H9 (cell line): ENCODE results near the gene NT5DC2. TPM values are rescaled to one million over a fixed set of nuclear protein-coding genes. Genes with fewer than 3 reads are reported as not detected.
A peak's percentile ranks its signal among the peaks of the same experiment; 100 is the strongest.

Source experiments
- DNase-seq: peaks from one replicate; pipeline ENCODE4 v3.0.0-alpha.2; 2017
- H2AFZ ChIP-seq: one replicate; pipeline ENCODE4 v1.6.1; 2013; ENCODE audit warnings: mild to moderate bottlenecking, low read length, control low read depth, moderate library complexity
- H2AK5ac ChIP-seq: 2 replicates; pipeline ENCODE4 v1.6.1; 2013; ENCODE audit warnings: low read length, control low read depth, mixed read lengths; ENCODE audit not compliant: insufficient read length
- H2BK120ac ChIP-seq: one replicate; pipeline ENCODE4 v1.6.1; 2013; ENCODE audit warnings: low read depth, mild to moderate bottlenecking, low read length, control low read depth, inconsistent platforms; ENCODE audit not compliant: poor library complexity, severe bottlenecking
- H2BK12ac ChIP-seq: 2 replicates; pipeline ENCODE4 v1.6.1; 2013; ENCODE audit warnings: low read length, control low read depth, mixed read lengths, low read depth; ENCODE audit not compliant: insufficient read length
- H2BK15ac ChIP-seq: 2 replicates; pipeline ENCODE4 v1.6.1; 2013; ENCODE audit warnings: low read depth, low read length, control low read depth
- H2BK20ac ChIP-seq: one replicate; pipeline ENCODE4 v1.6.1; 2013; ENCODE audit warnings: low read depth, mild to moderate bottlenecking, low read length, control low read depth, inconsistent platforms; ENCODE audit not compliant: poor library complexity, severe bottlenecking
- H2BK5ac ChIP-seq: 2 replicates; pipeline ENCODE4 v1.6.1; 2013; ENCODE audit warnings: low read length, control low read depth, mixed read lengths; ENCODE audit not compliant: insufficient read length
- H3K14ac ChIP-seq: 2 replicates; pipeline ENCODE4 v1.6.1; 2013; ENCODE audit warnings: low read length, control low read depth; ENCODE audit not compliant: insufficient read depth
- H3K18ac ChIP-seq: 2 replicates; pipeline ENCODE4 v1.6.1; 2013; ENCODE audit warnings: low read depth, mild to moderate bottlenecking, mixed read lengths, low read length, control low read depth; ENCODE audit not compliant: insufficient read length
- H3K23ac ChIP-seq: 2 replicates; pipeline ENCODE4 v1.6.1; 2013; ENCODE audit warnings: low read length, control low read depth, mixed read lengths, low read depth; ENCODE audit not compliant: insufficient read length
- H3K23me2 ChIP-seq: 2 replicates; pipeline ENCODE4 v1.6.1; 2013; ENCODE audit warnings: low read depth, mild to moderate bottlenecking, mixed read lengths, low read length, control low read depth; ENCODE audit not compliant: insufficient read length, poor library complexity, severe bottlenecking
- H3K27ac ChIP-seq: 2 replicates; pipeline ENCODE4 v1.5.1; 2013; ENCODE audit warnings: low read length, control low read depth, mixed read lengths, low read depth; ENCODE audit not compliant: insufficient read length
- H3K27me3 ChIP-seq: 2 replicates; pipeline ENCODE4 v1.6.1; 2013; ENCODE audit warnings: low read length, control low read depth, inconsistent platforms; ENCODE audit not compliant: insufficient read depth
- H3K4ac ChIP-seq: 2 replicates; pipeline ENCODE4 v1.6.1; 2013; ENCODE audit warnings: low read depth, mild to moderate bottlenecking, control low read depth, inconsistent platforms, low read length, moderate library complexity
- H3K4me1 ChIP-seq: 2 replicates; pipeline ENCODE4 v1.6.1; 2013; ENCODE audit warnings: low read length, control low read depth, inconsistent platforms; ENCODE audit not compliant: insufficient read depth
- H3K4me2 ChIP-seq: 2 replicates; pipeline ENCODE4 v1.6.1; 2013; ENCODE audit warnings: low read length, control low read depth, mixed read lengths; ENCODE audit not compliant: insufficient read length, insufficient read depth
- H3K56ac ChIP-seq: 2 replicates; pipeline ENCODE4 v1.6.1; 2013; ENCODE audit warnings: low read depth, mild to moderate bottlenecking, mixed read lengths, low read length, control low read depth; ENCODE audit not compliant: insufficient read length
- H3K79me1 ChIP-seq: 2 replicates; pipeline ENCODE4 v1.6.1; 2013; ENCODE audit warnings: low read depth, mild to moderate bottlenecking, moderate library complexity, low read length, control low read depth, inconsistent platforms; ENCODE audit not compliant: insufficient read depth, poor library complexity, severe bottlenecking
- H3K79me2 ChIP-seq: 2 replicates; pipeline ENCODE4 v1.6.1; 2013; ENCODE audit warnings: low read length, control low read depth, inconsistent platforms; ENCODE audit not compliant: insufficient read depth
- H3K9ac ChIP-seq: 2 replicates; pipeline ENCODE4 v1.6.1; 2013; ENCODE audit warnings: low read length, control low read depth, mixed read lengths; ENCODE audit not compliant: insufficient read length; ENCODE audit errors: extremely low read depth
- H3K9me3 ChIP-seq: one replicate; pipeline ENCODE4 v1.6.1; 2013; ENCODE audit warnings: low read depth, low read length, inconsistent platforms; ENCODE audit not compliant: control insufficient read depth
- H3T11ph ChIP-seq: one replicate; pipeline ENCODE4 v1.6.1; 2013; ENCODE audit warnings: mild to moderate bottlenecking, low read length, control low read depth, inconsistent platforms
- H4K20me1 ChIP-seq: one replicate; pipeline ENCODE4 v1.6.1; 2013; ENCODE audit not compliant: control insufficient read depth, insufficient read length, insufficient read depth
- H4K5ac ChIP-seq: 2 replicates; pipeline ENCODE4 v1.6.1; 2013; ENCODE audit warnings: low read depth, mild to moderate bottlenecking, mixed read lengths, low read length, control low read depth; ENCODE audit not compliant: insufficient read length
- H4K8ac ChIP-seq: replicated peaks from 2 replicates; pipeline ENCODE4 v1.6.1; 2013; ENCODE audit warnings: low read length, control low read depth, mixed read lengths, low read depth; ENCODE audit not compliant: insufficient read length
- H4K91ac ChIP-seq: 2 replicates; pipeline ENCODE4 v1.6.1; 2013; ENCODE audit warnings: low read depth, mild to moderate bottlenecking, moderate library complexity, mixed read lengths, low read length, control low read depth; ENCODE audit not compliant: insufficient read length
- H3K27ac Mint-ChIP-seq, 3 experiments: 2 replicates in 2 of 3; 3 replicates in 1 of 3; pipeline ENCODE4 v1.8.0; 2020 to 2021; ENCODE audit warnings: mixed read lengths in 3 of 3, mild to moderate bottlenecking in 1 of 3, moderate library complexity in 1 of 3
- H3K27me3 Mint-ChIP-seq: 2 replicates; pipeline ENCODE4 v1.8.0; 2021; ENCODE audit warnings: low read depth, mild to moderate bottlenecking, moderate library complexity, mixed read lengths
- H3K36me3 Mint-ChIP-seq, 3 experiments: 2 replicates in 2 of 3; 3 replicates in 1 of 3; pipeline ENCODE4 v1.8.0; 2020 to 2021; ENCODE audit warnings: low read depth in 3 of 3, mixed read lengths in 3 of 3; ENCODE audit not compliant: insufficient read depth in 1 of 3
- H3K4me1 Mint-ChIP-seq, 2 experiments: 2 replicates each; pipeline ENCODE4 v1.8.0; 2020; ENCODE audit warnings: mixed read lengths in 2 of 2
- H3K4me3 Mint-ChIP-seq, 2 experiments: 2 replicates in 1 of 2; 3 replicates in 1 of 2; pipeline ENCODE4 v1.8.0; 2020 to 2021; ENCODE audit warnings: mild to moderate bottlenecking in 2 of 2, mixed read lengths in 2 of 2, moderate library complexity in 1 of 2
- H3K9me3 Mint-ChIP-seq, 2 experiments: 2 replicates in 1 of 2; 3 replicates in 1 of 2; pipeline ENCODE4 v1.8.0; 2020; ENCODE audit warnings: mild to moderate bottlenecking in 2 of 2, mixed read lengths in 2 of 2, moderate library complexity in 1 of 2
- WGBS: extraction: QIAGEN DNeasy Blood & Tissue Kit; methylation state at CpG from one replicate; pipeline ENCODE4 v1.1.7; 2013; ENCODE audit warnings: missing lambda C conversion rate, low lambda C conversion rate, mixed read lengths; ENCODE audit not compliant: insufficient read length; ENCODE audit errors: extremely low coverage; 5-methylcytosine and 5-hydroxymethylcytosine counted together
- total RNA-seq: library from RNA; stranded (reverse); gene quantifications from 2 replicates; pipeline ENCODE4 v1.2.1, GENCODE V29; 2021
- TF ChIP-seq, protein P1 (sequence below): fragments of 200-600 bp; sonication (generic); conservative IDR thresholded peaks from 3 replicates; pipeline ENCODE4 v1.8.0; 2021; ENCODE audit warnings: antibody characterized with exemption, mild to moderate bottlenecking

Gene NT5DC2
- total RNA-seq, 1 experiment from 2014 or later, result 444 TPM

DNA sequence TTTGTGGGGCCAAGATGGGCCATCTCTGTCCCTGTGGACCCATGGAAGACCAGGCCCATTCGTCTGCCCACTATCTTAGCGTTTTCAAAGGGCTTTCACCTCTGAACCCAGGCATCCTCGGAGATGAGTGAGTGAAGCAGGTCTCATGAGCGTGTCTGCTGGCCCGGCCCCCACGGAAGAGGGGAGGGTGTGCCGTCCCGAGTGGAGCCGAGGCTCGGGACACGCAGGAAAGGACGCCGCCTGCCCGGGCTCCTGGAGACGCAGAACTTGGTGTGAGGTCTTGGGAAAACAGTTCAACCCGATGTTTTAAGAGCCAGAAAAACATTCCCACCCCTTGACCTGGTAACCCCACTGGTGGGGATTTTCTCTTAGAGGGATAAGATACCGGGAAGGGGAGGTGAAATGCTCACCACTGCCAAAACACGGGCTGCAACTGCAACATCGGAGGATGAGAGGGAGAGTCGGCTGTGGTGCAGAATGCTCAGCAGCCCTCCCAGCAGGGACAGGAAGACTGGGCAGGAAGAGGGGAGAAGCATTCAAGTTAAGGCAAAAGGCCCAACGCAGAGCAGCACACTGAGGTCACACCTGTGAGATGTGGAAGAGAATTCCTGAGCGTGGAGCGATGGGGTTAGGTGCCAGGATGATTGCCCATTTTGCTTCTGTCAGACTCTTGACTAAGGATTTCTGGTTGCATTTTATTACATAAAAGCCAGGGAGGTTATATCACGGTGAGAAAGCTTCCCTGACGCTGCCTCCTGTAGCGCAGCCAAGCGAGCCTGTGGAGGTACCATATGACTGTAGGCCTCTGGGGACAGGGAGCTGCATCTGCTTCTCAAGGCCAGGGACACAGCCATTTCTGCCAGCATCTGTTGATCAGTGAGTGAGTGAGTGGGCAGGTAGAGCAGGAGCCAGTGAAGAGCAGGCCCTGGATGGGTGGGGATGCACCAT lies 52.6 kb downstream of the NT5DC2 start:
- no peaks in the 10 kb centered on the region for H3K23me2 ChIP-seq
- Mint-ChIP-seq H3K4me3 (no peak overlapping the region), H3K9me3 (no peaks in the 10 kb centered on the region), H3K4me1 (no peaks in the 10 kb centered on the region; a peak in 2 of 4 replicates), H3K27me3 (no peaks in the 10 kb centered on the region), H3K27ac (peak overlapping the region in 2 of 3 experiments; percentile 69 to 79; a peak in 4 of 7 replicates), H3K36me3 (peaks cover 46 to 97% (median 92%) of the 10 kb centered on the region in 3 experiments; a peak in 6 of 7 replicates)
- no peak overlapping the region for H3K27ac ChIP-seq
- no peak overlapping the region for H4K5ac ChIP-seq
- no peak overlapping the region for H4K8ac ChIP-seq
- peak; percentile 20 for DNase-seq
- no peak overlapping the region for H2AK5ac ChIP-seq
- no peak overlapping the region for H2AFZ ChIP-seq
- H2BK5ac ChIP-seq, result no peak overlapping the region
- no peak overlapping the region for H2BK120ac ChIP-seq
- H3K9ac ChIP-seq, result no peak overlapping the region
- no peaks in the 10 kb centered on the region for H3K79me2 ChIP-seq
- no peaks in the 10 kb centered on the region for H3K79me1 ChIP-seq
- H3K23ac ChIP-seq, result no peak overlapping the region
- H3K4ac ChIP-seq, result no peak overlapping the region
- H3K4me2 ChIP-seq, result no peak overlapping the region
- no peak overlapping the region for H3K14ac ChIP-seq
- no peaks in the 10 kb centered on the region for H3K27me3 ChIP-seq
- TF ChIP-seq, protein P1, sequence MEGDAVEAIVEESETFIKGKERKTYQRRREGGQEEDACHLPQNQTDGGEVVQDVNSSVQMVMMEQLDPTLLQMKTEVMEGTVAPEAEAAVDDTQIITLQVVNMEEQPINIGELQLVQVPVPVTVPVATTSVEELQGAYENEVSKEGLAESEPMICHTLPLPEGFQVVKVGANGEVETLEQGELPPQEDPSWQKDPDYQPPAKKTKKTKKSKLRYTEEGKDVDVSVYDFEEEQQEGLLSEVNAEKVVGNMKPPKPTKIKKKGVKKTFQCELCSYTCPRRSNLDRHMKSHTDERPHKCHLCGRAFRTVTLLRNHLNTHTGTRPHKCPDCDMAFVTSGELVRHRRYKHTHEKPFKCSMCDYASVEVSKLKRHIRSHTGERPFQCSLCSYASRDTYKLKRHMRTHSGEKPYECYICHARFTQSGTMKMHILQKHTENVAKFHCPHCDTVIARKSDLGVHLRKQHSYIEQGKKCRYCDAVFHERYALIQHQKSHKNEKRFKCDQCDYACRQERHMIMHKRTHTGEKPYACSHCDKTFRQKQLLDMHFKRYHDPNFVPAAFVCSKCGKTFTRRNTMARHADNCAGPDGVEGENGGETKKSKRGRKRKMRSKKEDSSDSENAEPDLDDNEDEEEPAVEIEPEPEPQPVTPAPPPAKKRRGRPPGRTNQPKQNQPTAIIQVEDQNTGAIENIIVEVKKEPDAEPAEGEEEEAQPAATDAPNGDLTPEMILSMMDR, result no peak
- H4K20me1 ChIP-seq, result no peaks in the 10 kb centered on the region
- no peak overlapping the region for H2BK12ac ChIP-seq
- H3K56ac ChIP-seq, result no peak overlapping the region
- H3K9me3 ChIP-seq, result no peaks in the 10 kb centered on the region
- no peak overlapping the region for H2BK20ac ChIP-seq
- H3K4me1 ChIP-seq, result no peaks in the 10 kb centered on the region
- H2BK15ac ChIP-seq, result no peak overlapping the region
- H3K18ac ChIP-seq, result no peak overlapping the region
- no peak overlapping the region for H4K91ac ChIP-seq
- no peak overlapping the region for H3T11ph ChIP-seq
- WGBS, result no CpG with 5 or more reads among the region's 27 CpGs
